ENCODE measurements around the gene USP12.

USP12 gene

DNA sequence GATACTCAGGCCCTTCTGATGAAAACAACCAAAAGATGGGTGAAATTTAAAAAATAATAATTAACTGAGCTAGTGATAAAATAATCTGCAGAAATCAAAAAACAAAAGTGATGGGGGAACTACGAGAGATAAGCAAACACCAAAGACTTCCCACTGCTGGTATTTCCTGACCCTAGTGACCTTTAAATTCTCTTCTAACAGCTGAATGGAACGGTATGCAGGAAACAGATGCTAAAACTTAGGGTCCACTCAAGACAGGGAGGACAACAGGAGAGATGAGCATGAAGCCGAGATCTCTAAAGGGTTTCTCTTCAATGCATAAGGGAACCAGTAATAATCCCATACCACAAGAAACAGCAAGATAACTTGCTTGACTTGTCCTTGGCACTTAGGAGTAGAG is 50.8 kb downstream of the USP12 start:
- DNase-seq (ENCODE audit: low spot score) = no peak

GRCh38 chr13:27120011-27120410 is 51.6 kb downstream of the USP12 start:
- DNase-seq (ENCODE audit: low spot score) = no peak

- no peak for DNase-seq (ENCODE audit: low spot score)
These were observed 53.1 kb downstream of the USP12 start for GRCh38 chr13:27118428-27119054.

GRCh38 chr13:27117952-27118351 is 53.7 kb downstream of the USP12 start:
- DNase-seq (ENCODE audit: low spot score) = no peak

- DNase-seq (ENCODE audit: low spot score) = no peak
These were observed 54.5 kb downstream of the USP12 start for GRCh38 chr13:27117158-27117557.

GRCh38 chr13:27113436-27113835 is 58.2 kb downstream of the USP12 start:
- DNase-seq (ENCODE audit: low spot score) = no peak

DNA sequence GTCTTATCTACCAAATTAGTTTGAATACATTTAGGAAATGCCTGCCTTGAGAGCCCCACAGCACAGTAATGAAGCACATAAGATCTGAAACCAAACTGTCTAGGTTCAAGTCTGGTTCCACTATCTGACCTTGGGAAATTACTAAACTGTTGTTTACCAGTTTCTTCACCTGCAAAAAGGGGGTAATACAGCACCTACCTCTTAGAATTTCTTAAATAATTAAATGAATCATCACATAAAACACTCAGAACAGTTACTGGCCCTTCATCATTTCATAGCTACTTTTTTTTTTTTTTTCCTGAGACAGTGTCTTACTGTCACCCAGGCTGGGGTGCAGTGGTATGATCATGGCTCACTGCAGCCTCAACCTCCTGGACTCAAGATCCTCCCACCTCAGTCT is 59.6 kb downstream of the USP12 start:
- no peak for DNase-seq (ENCODE audit: low spot score)

DNA sequence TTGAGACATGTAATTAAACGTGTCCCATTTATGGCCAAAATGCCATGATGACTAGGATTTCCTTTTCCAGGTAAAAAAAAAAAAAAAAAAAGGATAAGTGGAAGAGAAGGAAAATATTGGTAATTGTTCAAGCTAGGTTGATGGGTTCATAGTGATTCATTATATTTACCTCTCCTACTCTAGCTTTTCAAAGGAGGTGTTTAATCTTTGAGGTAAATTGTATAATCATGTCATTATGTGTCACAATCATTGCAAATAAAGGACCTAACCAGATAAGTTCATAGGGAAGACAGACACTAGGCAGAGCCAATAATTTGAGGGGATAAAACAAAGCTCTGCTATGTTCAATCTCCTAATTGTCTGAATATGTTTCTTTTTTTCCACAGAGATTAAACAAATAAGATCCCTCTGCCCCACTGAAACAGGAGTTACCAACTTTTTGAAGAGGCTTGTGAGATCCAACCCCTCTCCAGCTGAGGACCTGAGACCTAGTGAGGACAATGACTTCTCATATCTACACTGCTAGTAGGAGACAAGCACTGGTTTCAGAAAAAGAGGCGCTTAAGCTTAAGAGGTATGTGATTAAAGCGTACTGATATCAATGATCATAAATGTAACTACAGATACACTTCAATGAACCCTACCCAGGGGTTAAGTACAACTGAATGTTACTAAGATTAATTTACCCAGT is 61.4 kb downstream of the USP12 start:
- no peak for DNase-seq (ENCODE audit: low spot score)

GRCh38 chr13:27106144-27106543 is 65.5 kb downstream of the USP12 start:
- no peak for DNase-seq (ENCODE audit: low spot score)

GRCh38 chr13:27104606-27105005 is 67.0 kb downstream of the USP12 start:
- no peak for DNase-seq (ENCODE audit: low spot score)

- DNase-seq (ENCODE audit: low spot score) = no peak
These were observed 69.8 kb downstream of the USP12 start for GRCh38 chr13:27101847-27102246.

- DNase-seq (ENCODE audit: low spot score) = no peak
These were observed 70.3 kb downstream of the USP12 start for GRCh38 chr13:27101289-27101688.

DNA sequence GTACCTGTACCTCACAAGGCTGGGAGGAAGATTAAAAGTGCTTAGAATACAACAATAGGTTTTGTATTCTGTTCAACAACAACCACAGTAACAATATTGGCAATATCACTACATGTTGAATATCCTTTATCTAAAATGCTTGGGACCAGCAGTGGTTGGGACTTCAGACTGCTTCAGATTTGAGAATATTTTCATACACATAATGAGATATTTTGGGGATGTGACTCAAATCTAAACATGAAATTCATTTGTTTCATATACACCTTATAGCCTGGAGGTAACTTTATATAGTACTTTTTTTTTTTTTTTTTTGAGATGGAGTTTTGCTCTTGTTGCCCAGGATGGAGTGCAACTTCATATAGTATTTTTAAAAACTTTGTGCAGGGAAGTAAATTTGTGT is 73.9 kb downstream of the USP12 start:
- no peak for DNase-seq (ENCODE audit: low spot score)

- DNase-seq (ENCODE audit: low spot score) = no peak
These were observed 80.2 kb downstream of the USP12 start for GRCh38 chr13:27091451-27091850.

DNA sequence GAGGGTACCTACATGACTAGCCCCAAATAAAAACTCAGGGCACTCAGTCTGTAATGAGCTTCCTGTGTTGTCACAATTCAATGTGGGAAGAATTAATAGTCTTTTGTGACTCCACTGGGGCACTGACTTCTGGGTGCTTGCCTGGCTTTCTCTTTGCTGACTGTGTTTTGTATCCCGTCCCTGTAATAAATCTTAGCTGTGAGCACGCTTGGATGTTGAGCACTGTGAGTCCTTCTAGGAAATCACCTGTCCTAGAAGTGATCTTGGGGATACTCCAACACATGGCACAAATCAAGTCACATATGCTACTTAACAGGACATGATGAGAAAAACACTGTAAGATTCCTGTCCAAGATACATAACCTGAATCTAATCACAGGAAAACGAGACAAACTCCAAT is 83.0 kb downstream of the USP12 start:
- no peak for DNase-seq (ENCODE audit: low spot score)

GRCh38 chr13:27086599-27087265 is 84.9 kb downstream of the USP12 start:
- DNase-seq (ENCODE audit: low spot score) = no peak

GRCh38 chr13:27083183-27083582 is 88.4 kb downstream of the USP12 start:
- no peak for DNase-seq (ENCODE audit: low spot score)

DNA sequence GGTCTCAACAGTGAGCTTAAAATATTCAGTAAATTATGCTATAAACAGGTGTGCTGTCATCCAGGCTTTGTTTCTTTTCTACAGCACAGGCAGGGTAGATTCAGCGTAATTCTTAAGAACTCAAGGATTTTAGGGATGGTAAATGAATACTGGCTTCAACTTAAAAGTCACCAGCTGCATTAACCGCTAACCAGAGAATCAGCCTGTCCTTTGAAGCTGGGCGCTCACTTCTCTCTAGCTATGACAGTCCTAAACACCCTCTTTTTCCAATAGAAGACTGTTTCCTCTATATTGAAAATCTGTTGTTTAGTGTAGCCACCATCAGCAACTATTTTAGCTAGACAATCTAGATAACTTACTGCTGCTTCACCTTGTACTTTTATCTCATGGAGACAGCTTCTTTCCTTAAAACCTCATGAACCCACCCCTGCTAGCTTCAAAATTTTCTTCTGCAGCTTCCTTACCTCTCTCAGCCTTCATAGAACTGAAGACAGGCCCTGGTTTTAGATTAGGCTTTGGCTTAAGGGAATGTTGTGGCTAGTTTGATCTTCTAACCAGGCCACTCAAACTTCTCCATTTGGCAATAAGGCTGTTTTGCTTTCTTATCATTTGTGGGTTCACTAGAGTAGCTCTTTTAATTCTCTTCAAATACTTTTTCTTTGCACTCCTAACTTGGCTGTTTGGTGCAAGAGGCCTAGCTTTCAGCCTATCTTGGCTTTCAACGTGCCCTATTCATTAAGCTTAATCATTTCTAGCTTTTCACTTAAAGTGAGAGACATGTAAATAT is 89.5 kb downstream of the USP12 start:
- DNase-seq (ENCODE audit: low spot score) = no peak

- DNase-seq (ENCODE audit: low spot score) = no peak
These were observed 91.3 kb downstream of the USP12 start for GRCh38 chr13:27080018-27080948.

DNA sequence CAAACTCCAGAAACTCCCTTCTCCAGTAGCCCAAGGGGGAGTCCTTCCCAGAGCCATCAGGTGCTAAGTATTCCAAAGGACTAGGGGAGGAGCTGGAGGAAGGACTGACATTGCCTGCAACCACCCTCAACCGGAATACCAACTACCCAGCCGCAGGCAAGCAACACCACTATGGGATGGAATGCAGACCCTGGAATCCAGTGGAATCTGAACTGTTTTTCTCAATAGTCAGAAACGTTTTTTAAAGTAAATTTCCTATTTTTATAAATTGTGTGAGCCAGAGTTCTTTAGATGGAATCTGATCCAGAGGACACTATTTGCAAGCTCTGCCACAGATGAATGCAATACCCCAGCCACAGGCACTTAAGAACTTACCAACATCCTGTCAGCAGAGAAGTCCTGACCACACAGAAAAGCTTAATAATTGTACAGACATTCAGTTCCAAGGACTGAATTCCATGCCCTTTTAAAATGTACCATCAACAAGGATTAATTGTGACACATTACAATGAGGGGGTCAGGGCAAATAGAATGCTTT is 92.1 kb downstream of the USP12 start:
- no peak for DNase-seq (ENCODE audit: low spot score)

DNA sequence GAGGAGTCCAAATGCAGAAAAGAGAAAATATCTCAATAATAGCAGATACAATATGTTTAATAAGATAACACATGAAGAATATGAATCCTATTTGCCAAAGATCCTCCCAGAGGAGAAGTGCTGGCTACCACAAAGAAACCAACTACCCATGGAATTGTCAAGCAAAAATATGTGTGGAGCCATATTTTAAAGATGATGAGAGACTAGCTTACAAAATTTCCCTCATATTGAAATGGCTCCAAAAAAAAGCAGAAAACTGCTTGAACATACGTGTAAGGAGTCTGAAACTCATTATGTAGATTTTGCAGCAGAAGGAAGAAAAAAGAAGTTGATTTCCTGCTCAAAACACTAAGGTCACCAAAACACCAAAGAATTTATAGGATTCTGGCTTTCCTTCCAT is 94.2 kb downstream of the USP12 start:
- DNase-seq (ENCODE audit: low spot score) = no peak

Data from HuH-7.5 (cell line).